ENCODE data around the gene MARCHF5. TPM values are rescaled to one million over a fixed set of nuclear protein-coding genes. Genes with fewer than 3 reads are reported as not detected.

MARCHF5 gene
- total RNA-seq, 1 donor from 2014 or later = 7.6 TPM

DNA sequence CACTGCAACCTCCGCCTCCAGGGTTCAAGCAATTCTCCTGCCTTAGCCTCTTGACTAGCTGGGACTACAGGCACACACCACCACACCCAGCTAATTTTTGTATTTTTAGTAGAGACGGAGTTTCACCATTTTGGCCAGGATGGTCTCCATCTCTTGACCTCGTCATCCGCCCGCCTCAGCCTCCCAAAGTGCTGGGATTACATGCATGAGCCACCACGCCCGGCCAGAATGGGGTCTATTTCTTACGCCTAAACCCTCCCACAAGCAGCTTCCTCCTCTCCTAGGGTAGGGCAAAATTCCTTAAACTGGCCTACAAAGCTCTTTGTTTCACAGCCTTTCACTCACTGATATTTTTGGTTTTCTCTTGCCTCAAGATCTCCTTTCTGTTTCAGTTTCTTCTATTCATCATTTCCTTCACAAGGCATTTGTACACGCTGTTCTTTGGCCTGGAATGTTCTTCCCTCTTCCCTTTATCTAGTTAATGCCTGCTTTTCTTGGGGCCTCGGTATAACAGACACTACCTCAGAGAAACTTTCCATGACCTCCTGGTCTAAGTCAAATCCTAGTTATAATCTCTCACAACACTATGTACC lies 6.8 kb upstream of the MARCHF5 start:
- TF ChIP-seq, protein P1, sequence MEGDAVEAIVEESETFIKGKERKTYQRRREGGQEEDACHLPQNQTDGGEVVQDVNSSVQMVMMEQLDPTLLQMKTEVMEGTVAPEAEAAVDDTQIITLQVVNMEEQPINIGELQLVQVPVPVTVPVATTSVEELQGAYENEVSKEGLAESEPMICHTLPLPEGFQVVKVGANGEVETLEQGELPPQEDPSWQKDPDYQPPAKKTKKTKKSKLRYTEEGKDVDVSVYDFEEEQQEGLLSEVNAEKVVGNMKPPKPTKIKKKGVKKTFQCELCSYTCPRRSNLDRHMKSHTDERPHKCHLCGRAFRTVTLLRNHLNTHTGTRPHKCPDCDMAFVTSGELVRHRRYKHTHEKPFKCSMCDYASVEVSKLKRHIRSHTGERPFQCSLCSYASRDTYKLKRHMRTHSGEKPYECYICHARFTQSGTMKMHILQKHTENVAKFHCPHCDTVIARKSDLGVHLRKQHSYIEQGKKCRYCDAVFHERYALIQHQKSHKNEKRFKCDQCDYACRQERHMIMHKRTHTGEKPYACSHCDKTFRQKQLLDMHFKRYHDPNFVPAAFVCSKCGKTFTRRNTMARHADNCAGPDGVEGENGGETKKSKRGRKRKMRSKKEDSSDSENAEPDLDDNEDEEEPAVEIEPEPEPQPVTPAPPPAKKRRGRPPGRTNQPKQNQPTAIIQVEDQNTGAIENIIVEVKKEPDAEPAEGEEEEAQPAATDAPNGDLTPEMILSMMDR (conservative IDR thresholded peaks at IDR 0.05; ENCODE audit: low read depth, low read length) = no peak
- no peak overlapping the region for H3K4me3 ChIP-seq (ENCODE audit: low read depth, low read length)
- no peak for DNase-seq (ENCODE audit: low read depth)

DNA sequence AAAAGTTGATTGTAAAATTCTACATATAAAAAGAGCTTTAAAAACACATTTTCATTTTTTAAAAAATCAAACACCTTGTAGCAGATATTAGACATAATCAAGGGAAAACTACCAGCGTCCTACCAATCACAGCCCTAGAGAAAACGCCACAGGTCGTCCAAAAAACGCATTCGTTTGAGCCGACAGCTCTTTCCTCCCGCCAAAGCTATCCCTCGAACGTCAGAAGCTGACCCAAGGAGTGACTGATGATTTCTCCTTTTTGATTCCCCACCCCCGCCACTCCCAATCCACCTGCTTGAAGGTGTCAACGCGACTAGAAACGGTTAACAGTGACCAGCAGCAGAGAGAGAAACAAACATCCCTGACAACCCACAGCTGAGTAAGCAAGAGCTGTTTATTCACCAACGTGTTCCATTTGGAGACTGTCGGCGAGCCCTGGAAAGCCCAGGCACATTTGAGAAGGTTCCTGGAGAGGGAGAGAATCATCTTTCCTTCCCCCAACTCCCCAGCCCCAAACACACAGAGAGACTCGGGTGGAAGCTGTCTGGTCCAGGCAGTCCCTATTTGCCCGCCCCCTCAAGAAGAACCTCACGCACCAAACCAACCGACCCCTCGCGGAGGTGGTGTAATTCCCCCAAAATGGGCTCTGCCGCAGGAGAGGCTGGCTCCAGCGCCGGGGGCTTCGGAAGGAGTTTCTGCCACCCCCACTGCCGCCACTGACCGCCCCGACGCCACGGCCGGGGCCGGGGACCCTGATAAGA lies 711 bp upstream of the MARCHF5 start:
- DNase-seq (ENCODE audit: low read depth) = no peak
- H3K4me3 ChIP-seq (ENCODE audit: low read depth, low read length) = peak overlapping the region; percentile 96
- TF ChIP-seq, protein P1 (conservative IDR thresholded peaks at IDR 0.05; ENCODE audit: low read depth, low read length) = no peak

DNA sequence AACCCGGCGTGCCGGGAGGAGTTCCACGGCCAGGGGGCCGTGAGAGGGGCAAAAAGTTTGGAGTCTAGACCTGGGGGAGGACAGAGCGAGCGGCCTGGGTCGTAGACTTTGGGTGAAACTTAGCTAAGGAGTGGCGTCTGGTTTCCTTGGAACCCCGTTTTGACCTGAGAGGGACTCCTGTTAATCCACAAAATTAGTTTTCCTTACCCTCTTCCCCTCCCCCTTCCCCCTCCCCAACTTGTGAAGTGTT lies 574 bp downstream of the MARCHF5 start:
- TF ChIP-seq, protein P1 (conservative IDR thresholded peaks at IDR 0.05; ENCODE audit: low read depth, low read length) = no peak
- no peak for DNase-seq (ENCODE audit: low read depth)
- H3K4me3 ChIP-seq (ENCODE audit: low read depth, low read length) = peak overlapping the region; percentile 96

DNA sequence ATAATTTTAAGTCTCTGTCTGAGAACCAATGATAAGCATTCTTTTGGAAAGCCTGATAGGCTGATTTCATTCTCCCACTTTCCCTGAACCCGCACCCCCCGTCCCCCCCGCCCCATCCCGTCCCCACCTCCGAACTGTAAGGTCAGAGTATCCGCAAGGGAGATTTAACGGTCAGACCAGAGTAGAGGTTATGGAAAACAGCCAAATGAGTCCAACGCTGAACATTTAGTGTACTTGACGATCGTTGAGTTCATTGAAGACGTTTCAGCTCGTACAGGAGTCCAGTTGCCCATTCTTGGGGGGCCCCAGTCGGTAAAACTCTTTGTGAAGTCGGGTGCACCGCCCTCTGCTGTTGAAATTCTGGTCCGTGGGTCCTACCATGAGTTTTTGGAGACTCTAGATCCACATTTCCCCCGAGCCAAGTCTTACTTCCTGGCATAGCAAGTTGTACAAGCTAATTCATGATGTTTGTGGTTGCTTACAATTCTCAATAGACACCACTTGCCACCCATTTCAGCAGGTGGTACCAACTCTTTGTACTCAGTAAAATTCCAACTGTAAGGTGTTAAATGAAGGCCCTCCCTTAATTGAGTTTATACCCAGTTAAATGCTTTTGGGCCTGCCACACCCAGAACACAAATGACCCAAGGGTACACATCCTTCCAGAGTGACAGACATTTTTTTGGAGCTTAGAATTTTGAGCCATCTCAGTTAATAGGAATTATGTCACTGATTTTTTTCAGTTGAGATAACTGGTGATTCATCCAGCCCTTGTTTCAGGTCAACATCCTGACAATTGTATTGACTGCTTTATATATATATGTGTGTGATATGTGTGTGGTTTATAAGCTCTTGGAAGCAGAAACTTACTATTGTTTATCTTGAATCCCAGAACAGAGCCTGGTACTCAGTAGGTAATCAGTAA lies 1.2 kb downstream of the MARCHF5 start:
- TF ChIP-seq, protein P1 (conservative IDR thresholded peaks at IDR 0.05; ENCODE audit: low read depth, low read length) = peak; percentile 66
- DNase-seq (ENCODE audit: low read depth) = no peak
- H3K4me3 ChIP-seq (ENCODE audit: low read depth, low read length) = peak overlapping the region; percentile 96

DNA sequence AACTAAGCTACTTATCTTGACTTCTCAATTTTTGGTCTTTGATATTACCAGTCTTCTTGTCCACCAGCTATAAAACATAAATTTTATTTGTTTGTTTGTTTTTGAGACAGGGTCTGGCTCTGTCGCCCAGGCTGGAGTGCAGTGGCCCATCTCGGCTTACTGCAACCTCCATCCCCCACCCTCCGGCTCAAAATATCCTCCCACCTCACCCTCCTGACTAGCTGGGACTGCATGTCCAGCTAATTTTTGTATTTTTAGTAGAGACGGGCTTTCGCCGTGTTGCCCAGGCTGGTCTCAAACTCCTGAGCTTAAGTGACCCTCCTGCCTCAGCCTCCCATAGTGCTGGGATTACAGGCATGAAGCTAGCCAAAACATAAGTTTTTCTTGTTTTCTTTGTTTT lies 7.5 kb downstream of the MARCHF5 start:
- TF ChIP-seq, protein P1 (conservative IDR thresholded peaks at IDR 0.05; ENCODE audit: low read depth, low read length) = no peak
- no peak for DNase-seq (ENCODE audit: low read depth)
- H3K4me3 ChIP-seq (ENCODE audit: low read depth, low read length) = no peak overlapping the region

DNA sequence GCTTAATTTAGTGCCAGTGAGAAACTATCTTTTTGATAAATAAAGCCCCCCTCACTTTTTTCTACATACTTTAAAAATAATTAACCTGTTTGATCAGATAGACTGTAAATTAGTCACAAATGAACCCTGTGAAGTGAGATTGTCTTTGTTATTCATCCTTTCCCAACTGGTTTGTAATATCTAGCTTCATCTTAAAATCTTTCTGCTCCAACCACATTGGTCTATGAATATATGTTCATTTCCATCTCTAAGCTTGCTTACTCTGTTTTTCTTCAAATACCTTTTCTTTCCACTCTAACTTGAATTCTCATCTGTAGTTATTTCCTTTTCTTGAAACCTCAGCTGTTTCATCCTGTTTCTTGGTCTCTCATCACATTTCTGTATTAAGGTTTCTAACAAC lies 12.1 kb downstream of the MARCHF5 start:
- TF ChIP-seq, protein P1 (conservative IDR thresholded peaks at IDR 0.05; ENCODE audit: low read depth, low read length) = no peak
- no peak for DNase-seq (ENCODE audit: low read depth)
- H3K4me3 ChIP-seq (ENCODE audit: low read depth, low read length) = no peak overlapping the region

Measured in epithelial cell of proximal tubule (primary cell).